A172 (cell line): ENCODE results near the gene ENO1. TPM values are rescaled to one million over a fixed set of nuclear protein-coding genes. Genes with fewer than 3 reads are reported as not detected.

Experiments
- DNase-seq: peaks from one replicate; pipeline ENCODE4 v3.0.0-alpha.2; 2015; ENCODE audit warnings: low spot score
- total RNA-seq: library from RNA; depleted of rRNA; stranded (reverse); fragments of >200 nt; shearing (Covaris generic); gene quantifications from 2 replicates; pipeline ENCODE4 v1.2.3, GENCODE V29; 2014

The ENO1 gene
- total RNA-seq, 1 experiment from 2014 or later, result 1,393 TPM

DNA sequence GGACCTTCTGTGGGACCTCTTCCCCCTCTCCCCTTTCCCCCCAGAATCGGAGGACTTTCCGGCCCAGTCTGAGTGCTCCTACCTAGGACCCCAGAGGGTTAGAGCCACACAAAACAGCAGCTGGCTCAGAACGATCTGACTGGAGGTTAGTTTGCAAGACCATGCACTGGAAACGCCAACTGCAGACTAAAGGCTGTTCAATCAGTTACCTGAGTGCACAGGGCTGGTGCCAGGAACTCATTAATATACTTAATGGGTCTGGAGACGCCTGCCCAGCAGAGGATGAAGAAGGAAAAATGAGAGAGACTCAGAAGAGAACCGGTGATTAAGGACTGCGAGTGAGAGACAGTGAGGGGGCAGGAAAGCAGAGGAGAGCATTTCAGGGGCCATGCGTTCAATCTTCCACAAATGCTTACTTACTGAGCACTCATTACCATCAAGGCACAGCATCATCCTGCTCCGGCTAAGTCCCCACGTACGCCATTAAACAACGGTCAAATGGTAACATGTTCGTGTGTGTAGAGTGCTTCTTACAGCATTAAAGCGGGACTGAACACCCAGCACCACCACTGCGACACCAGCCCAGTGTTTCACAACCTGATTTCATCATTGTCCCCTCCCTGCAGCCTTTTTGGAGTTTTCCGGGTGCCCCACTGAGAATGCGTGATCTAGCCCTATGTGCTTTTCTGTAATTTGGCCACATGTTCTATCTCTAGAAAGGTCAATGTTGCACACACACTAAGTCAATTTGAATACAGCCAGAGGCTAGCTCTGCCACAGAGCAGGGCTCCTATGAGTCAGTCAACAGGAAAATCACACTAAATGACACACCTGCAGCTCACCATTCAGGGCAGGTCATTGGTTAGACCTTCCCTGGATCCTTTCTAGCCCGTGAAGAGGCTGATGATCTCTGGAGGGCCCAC is 7.6 kb downstream of the ENO1 start:
- no peak for DNase-seq

DNA sequence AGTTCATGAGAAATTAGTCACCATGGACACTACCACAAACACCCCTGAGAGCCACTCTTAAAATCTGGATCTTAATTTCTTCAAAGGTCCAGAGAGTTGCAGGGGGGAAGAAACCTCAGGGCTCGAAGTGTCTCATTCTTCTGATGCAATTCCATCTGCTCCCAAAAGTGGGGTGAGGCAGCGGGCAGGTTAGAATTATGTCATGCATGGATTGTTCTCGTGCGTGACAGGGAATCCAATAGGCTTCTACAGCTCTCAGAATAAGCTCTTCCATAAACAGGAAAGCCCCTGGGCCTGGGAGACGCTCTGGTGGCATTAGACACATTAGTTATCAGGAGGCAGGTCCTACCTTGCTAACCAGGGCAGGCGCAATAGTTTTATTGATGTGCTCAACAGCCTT is 8.4 kb downstream of the ENO1 start:
- no peak for DNase-seq

DNA sequence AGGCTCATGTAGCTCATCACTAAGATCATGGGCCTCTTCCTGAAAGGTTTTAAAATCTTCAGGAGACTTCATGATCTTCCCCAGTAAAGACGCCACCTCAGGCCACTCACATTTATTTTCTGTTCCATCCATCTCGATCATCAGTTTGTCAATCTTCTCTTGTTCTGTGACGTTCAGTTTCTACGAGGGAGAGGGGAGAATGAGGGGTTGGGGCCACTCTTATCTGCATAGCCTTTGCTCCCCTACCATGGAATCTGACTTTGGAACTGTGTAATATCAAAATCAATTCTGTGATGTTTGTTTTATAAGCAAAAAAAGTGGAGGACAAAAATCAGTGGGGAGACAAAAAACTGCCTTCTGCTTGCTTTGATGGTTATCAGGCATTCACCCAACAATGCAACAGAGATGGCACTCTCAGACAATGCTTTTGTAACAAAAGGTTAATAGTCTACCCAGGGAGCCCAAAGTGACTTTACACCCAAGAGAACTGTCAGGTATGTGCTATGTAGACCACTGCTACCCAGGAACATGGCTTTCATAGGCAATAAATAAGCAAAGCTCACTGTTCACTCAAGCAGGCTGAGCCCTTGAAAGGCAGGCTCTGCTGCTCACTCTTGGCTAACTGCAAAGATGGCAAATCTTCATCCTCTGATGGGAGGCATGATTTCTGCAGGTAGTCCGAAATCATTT is 10.5 kb downstream of the ENO1 start:
- no peak for DNase-seq

DNA sequence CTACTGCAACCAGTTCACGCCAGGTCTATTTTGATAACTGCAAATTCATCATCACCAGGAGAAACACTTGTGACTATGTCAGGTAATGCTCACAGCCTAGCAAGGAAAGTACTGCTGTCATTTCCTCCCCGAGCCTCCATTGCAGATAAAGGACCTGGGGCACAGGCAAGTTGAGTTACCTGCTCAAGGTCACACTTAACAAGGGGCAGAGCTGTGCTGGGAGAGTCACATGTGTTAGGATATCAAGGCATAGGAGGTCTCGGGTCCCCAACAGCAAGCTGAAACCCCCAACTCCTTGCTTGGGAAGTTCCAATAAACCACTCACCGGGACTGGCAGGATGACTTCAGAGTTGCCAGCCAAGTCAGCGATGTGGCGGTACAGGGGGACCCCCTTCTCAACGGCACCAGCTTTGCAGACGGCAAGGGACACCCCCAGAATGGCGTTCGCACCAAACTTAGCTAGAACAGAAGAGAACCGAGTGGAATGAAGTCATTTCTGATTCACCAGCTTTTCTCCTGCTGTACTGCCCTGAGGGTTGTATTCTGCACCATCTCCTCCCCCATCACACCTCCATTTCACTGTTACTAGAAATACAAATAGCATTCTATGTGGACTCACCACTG is 11.6 kb downstream of the ENO1 start:
- DNase-seq, result no peak

DNA sequence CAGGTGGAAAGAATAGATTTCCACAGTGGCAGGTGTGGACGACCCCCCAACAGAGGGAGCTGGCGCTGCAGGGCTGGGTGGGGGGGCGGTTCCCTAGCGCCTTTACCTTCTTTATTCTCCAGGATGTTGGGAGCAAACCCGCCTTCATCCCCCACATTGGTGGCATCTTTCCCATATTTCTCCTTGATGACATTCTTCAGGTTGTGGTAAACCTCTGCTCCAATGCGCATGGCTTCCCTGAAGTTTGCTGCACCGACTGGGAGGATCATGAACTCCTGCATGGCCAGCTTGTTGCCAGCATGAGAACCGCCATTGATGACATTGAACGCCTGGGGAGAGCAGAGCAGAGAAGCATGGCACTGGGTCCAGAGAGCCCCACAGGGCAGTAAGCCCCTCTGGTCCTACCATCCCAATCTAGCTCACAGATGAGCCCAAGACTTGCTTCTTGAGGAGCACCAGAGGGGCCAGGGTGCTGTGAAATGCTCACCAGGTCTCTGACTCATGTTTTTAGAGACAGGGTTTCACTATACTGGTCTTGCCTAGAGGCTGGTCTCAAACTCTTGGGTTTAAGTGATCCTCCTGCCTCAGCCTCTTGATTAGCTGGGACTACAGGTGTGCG is 12.2 kb downstream of the ENO1 start:
- no peak for DNase-seq

DNA sequence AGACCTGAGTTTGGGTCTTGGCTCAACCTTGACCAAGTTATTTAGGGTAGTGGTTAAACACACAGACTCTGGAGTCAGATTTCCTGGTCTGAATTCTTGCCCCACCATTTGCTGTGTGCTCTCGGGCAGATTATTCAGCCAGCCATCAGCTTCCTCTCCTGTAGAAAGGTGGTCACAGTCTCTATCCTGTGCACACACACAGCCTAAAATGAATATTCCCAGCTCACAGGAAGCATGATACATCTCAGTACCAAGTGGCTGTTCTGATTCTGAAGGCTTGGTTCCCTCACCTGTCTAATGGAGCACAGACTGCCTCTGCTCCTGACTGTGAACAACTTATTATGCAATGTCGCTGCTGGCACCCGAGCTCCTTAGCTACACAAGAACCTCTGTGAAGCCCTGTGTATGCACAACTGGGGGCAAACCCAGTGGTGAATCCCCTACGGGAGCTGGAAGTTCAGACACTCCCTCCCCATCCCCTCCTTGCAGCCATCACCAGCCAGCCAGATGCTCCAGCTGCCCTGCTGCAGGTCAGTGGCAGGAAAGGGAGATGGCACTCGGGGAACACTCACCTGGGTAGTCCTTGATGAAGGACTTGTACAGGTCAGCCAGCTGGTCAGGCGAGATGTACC is 13.7 kb downstream of the ENO1 start:
- DNase-seq, result no peak

DNA sequence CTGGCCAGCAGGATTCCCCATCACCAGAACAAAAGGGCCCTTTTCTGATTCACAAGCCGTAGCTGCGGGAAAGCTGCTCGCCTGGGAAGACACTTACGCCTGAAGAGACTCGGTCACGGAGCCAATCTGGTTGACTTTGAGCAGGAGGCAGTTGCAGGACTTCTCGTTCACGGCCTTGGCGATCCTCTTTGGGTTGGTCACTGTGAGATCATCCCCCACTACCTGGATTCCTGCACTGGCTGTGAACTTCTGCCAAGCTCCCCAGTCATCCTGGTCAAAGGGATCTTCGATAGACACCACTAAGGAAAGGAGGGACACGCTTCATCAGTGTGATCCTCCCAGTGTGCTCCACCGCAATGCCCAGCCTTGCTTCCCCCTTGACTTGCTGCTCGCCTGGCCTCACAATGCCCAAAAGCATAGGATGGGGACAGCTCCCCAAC is 14.7 kb downstream of the ENO1 start:
- no peak for DNase-seq

DNA sequence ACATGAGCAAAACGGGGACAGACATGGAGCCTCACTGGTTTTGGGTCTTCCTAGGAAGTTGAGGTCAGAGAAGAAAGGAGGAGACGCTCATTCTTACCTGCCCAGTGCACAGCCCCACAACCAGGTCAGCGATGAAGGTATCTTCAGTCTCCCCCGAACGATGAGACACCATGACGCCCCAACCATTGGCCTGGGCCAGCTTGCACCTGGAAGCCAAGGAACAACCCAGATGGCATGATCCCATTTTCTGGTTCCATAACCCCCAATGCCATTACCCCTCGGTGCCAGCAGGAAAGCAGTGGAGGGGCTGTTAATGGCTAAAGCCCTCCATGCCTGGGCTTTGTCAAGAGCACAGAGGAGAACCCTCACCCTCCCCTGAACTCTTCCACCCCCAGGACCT is 15.3 kb downstream of the ENO1 start:
- DNase-seq, result no peak

DNA sequence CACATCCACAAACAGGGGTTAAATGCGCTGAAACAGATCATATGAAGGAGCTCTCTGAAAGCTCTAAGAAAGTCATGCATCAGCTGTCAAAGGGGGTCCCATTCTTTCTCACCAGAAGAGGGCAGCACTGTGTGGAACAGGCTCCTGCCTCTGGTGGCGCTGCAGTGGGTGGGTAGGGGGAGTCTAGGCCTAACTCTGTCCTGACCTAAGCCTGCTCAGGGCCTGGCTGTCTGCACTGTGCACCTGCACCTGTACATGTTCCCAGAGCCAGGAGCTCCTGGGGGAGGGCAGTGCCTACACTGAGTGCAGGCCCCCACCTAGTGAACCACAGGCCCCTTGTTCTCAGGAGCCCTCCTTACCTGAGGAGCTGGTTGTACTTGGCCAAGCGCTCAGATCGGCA is 16.0 kb downstream of the ENO1 start:
- DNase-seq, result no peak

DNA sequence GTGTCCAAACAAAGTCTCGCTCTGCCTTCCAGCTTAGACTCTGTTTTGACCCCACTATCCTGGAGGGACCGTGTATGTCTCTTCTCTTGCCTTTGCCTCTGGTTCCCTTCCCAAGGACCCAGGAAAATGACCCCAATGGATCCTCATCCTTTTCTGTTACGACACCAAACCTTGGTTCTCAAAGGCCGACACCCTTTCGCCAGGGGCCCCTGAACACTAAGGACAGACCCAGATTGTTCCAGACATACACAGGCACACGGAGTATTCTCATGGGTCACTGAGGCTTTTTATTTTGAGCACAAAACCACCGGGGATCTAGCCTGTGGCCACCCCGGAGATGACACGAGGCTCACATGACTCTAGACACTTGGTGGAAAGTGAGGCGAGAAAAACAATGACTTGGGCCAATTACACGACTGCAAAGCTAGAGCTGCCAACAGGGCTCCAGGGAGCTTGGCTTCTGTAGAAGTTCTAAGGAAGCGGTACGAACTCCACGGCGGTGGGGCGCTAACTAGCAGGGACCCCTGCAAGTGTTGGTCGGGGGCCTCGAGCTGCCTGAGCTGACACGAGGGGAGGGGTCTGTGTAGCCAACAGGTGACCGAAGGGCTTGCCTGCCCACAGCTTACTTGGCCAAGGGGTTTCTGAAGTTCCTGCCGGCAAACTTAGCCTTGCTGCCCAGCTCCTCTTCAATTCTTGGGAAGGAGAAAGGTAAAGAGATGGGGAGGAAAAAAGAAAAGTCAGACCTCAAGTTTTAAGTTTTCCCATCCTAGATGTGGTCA is 17.6 kb downstream of the ENO1 start:
- no peak for DNase-seq

DNA sequence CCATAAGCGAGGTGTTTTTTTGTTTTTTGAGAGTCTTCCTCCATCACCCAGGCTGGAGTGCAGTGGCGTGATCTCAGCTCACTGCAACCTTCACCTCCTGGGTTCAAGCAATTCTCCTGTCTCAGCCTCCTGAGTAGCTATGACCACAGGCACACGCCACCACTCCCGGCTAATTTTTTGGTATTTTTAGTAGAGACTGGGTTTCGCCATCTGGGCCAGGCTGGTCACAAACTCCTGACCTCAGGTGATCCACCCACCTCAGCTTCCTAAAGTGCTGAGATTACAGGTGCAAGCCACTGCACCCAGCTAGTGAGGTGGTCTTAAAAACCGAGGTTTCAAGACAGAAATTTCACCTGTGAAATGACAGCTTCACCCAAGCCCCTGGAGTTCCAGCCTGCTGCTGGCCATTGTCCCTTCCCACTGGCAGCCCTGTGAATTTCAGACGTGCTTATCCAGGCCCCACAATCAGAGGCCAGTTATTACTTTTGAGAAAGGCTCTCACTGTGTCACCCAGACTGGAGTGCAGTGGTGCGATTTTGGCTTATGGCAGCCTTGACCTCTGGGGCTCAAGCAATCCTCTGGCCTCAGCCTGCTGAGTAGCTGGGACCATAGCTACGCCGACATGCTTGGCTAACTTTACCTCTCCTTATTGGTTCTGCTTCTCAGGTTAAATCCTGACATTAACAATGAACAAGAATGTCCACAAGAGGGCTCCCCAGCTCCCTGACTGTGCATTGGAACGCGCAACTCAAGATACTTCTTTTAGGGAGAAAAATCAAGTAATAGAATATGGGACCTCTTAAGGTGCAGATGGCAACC is 19.4 kb downstream of the ENO1 start:
- DNase-seq, result no peak

DNA sequence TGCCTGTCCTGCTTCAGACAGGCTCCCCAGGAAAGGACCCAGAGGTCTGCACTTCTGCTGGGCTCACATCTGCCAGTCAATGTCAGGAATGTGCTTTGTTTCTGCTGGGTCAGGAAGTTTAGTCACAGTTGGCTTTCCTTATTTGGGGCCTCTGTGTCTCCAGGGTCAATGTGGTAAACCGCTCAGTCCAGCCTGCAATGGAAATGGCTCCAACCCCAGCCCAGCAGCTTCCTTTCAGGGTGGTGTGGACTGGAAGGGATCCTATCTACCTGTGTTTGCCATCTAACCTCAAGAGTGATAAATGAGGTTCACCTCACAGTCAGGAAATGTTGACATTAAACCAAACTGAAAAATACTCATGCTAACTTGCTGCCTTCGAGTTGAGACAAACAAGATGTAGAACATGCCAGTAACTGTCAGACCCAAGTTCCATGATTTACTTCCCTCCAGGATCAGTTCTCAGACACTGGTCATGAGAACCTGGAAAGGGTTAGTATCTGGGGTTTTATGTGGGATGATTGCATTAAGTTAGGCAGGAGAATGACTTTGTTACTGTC is 20.3 kb downstream of the ENO1 start:
- DNase-seq, result peak; percentile 86

DNA sequence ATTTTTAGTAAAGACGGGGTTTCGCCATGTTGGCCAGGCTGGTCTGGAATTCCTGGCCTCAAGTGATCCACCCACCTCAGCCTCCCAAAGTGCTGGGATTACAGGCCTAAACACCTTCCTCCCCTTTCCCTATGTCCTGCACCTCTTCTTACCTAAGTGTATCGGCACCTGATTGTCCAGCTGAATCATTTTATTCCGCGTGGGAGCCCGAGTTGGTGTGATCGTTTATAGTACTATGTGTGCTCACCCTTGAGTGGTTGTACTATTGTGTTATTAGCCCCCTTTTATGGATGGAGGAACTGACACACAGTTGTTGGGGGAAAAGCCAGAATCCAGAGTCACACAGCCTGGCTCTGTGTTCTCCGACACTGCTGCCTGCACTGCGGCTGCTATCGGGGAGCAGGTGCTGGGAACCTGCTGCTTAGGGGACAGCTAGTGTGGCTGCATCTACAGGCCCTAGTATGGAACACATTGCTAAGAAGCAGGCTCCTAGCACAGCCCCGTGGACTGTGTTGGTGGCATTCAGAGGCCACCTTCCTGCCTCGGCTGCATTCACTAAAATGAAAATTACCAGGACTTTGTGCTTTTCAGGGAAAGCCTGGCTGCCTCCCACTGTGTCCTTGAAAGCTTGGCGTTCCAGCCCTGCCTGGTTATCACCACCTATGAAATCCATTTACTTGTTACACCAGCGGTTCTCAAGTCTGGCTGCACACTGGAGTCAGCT is 21.6 kb downstream of the ENO1 start:
- DNase-seq, result no peak

DNA sequence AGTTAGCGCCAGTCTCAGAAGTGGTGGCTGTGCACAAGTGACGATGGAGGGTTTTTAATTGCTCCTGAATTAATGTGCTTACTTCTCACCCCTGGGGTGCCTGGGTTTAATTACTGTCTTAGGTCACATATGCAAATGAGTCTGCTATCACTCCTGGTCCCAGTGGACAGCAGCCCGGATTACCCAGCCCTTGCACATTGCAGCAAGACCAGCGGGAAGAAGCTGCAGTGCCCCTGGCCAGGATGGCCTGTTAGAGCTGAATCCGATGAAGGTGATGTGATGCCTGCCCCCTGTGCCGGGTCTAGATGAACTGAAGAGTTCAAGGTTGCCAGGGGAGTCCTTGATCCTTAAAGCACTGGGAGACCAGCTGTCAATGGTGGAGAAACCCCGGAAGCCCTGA is 24.2 kb downstream of the ENO1 start:
- no peak for DNase-seq

DNA sequence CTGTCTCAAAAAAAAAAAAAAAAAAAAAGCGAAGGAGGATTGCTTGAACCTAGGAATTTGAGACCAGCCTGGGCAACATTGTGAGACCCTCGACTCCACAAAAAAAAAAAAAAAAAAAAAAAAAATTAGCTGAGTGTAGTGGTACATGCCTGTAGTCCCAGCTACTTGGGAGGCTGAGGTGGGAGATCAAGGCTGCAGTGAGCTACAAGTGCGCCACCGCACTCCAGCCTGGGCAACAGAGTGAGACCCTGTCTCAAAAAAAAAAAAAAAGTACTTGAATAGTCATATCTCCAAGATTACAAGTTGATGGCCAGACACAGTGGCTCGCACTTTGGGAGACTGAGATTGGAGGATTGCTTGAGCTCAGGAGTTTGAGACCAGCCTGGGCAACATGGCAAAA is 27.4 kb downstream of the ENO1 start:
- DNase-seq, result no peak

DNA sequence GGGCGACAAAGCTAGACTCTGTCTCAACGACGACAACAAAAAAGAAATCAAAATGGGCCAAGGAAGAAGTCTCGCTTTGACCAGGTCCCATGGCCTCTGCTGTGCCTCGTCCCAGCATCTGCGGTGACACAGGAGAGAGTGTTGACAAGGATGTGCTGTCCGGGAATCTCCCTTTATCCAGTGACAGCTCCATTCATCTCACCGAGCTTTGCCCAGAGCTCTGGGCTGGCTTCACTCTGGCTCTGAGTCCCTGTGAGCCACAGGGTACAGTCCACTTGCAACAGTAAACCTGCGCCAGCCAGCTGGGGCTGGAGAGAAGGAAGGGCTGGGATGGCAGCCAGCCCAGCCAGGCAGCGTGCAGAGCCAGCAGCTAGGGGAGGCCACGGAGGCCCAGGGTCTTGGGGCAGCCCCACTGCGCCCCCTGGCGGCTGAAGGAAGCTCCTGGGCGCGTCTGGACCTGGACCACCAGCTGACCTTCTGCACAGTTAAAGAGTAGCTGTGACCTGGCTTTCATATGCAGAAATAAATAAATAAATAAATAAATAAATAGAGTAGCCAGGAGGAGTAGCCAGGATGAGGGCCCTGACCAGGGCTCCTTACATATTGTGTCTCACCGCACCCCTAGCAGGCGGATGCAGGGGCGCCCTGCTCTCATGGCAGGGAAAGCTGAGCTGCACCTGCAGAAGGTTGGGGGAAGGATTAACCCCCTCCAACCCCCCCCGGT is 29.7 kb downstream of the ENO1 start:
- DNase-seq, result peak; percentile 75

DNA sequence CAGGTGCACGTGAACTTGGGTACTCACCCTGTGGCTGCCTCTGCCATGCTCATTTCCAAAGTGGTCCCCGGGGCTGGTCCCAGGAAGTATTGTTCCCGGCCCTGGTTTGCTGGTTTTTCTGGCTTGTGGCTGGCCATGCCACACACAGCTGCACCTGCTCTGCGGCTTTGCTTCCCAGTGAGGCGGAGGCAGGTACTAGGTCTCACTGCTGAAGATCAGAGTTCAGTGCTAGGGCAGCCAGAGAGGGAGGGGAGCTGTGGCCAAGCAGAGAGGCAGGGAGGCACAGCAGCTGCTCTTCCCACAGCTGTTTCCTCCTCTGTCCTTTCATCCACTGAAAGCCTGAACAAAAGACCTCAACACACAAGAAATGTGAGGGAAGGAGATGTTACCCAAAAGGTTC is 30.5 kb downstream of the ENO1 start:
- DNase-seq, result no peak

DNA sequence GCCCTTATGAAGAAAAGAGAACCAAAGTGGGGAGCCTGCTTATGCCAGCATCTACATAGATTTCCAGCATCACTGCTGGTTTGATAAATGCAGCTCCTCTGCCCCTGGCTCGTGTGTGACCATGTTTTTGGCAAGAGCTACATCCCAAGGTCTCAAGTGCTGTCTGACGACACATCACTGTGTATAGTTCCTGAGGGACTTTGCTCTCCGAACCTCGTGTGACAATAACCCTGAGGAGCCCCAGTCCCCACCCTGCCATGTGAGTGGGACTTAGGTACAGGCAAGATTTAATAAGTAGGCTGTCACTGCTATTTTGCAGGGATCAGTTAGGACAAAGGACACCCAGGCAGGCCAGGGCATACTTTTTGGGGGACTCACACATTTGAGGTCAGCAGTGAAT is 32.2 kb downstream of the ENO1 start:
- DNase-seq, result no peak
